ENCODE results near the gene MPV17L2.

MPV17L2 gene

GRCh38 chr19:18160971-18161635 lies 31.9 kb upstream of the MPV17L2 start:
- no peak for DNase-seq

GRCh38 chr19:18161636-18162002 lies 31.4 kb upstream of the MPV17L2 start:
- DNase-seq = no peak

- DNase-seq = no peak
Measured at GRCh38 chr19:18164072-18164471, 28.9 kb upstream of the MPV17L2 start.

- no peak for DNase-seq
Measured at GRCh38 chr19:18165794-18166544, 27.0 kb upstream of the MPV17L2 start.

GRCh38 chr19:18167011-18167410 lies 26.0 kb upstream of the MPV17L2 start:
- no peak for DNase-seq

GRCh38 chr19:18167975-18168645 lies 24.9 kb upstream of the MPV17L2 start:
- DNase-seq = no peak

GRCh38 chr19:18168673-18169381 lies 24.2 kb upstream of the MPV17L2 start:
- DNase-seq = no peak

- no peak for DNase-seq
Measured at GRCh38 chr19:18170714-18171255, 22.2 kb upstream of the MPV17L2 start.

- DNase-seq = no peak
Measured at GRCh38 chr19:18171605-18172327, 21.3 kb upstream of the MPV17L2 start.

- no peak for DNase-seq
Measured at GRCh38 chr19:18172331-18173053, 20.5 kb upstream of the MPV17L2 start.

- DNase-seq = no peak
Measured at GRCh38 chr19:18173054-18173571, 19.9 kb upstream of the MPV17L2 start.

- DNase-seq = no peak
Measured at GRCh38 chr19:18173572-18174288, 19.3 kb upstream of the MPV17L2 start, which contains the start of gene IFI30. IFI30 (plus strand) TSS chr19:18173813; CDS start chr19:18173842, 29 bp downstream.

- DNase-seq = no peak
Measured at GRCh38 chr19:18174983-18175382, 18.0 kb upstream of the MPV17L2 start.

GRCh38 chr19:18176367-18177310 lies 16.4 kb upstream of the MPV17L2 start:
- DNase-seq = no peak

GRCh38 chr19:18179957-18180356 lies 13.1 kb upstream of the MPV17L2 start:
- no peak for DNase-seq

- peak; percentile 20 for DNase-seq
Measured at GRCh38 chr19:18183529-18183928, 9.5 kb upstream of the MPV17L2 start.

GRCh38 chr19:18185538-18185937 lies 7.5 kb upstream of the MPV17L2 start:
- no peak for DNase-seq

GRCh38 chr19:18190278-18190677 lies 2.7 kb upstream of the MPV17L2 start:
- DNase-seq = no peak

- DNase-seq = no peak
Measured at GRCh38 chr19:18191640-18192062, 1.4 kb upstream of the MPV17L2 start.
